ENCODE measurements around the gene LCN10. TPM values are rescaled to one million over a fixed set of nuclear protein-coding genes. Genes with fewer than 3 reads are reported as not detected.

Gene LCN10
- total RNA-seq, 1 donor from 2014 or later: not detected

DNA sequence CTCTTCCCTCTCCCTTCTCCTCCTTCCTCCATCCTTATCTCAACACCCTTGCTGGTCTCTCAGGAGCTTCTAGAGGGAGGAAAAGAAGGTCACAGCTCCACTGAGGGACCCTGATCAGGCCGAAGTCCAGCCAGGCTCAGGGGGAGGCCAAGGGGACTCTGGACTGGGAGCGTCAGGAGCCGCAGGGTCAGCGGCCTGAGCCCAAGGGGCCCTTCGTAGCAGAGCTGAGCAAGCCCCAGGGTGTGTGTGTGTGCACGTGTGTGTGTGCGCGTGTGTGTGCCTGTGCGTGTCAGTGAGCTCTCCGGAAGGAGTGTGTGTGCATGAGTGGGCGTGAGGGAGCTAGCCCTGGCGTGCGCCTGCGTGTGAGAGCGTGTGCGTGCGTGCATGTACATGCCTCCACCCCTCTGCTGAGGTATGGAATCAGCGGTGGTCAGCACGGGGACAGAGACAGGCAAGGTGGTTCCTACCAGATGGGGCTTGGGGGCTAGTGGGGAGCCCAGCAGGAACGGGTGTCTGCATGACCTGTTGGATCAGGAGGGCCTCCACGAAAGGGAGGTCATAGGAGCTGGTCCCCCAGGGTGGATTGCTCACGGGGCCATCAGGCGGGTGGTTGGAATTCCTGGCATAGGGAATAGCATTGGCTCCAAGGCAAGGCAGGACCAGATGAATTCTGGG, 45.5 kb downstream of the LCN10 start:
- Mint-ChIP-seq H3K4me3 (ENCODE audit: unreplicated experiment) (no peak overlapping the region), H3K4me1 (ENCODE audit: unreplicated experiment) (peaks cover 11% of the 10 kb centered on the region), H3K27ac (ENCODE audit: unreplicated experiment) (no peak overlapping the region)

DNA sequence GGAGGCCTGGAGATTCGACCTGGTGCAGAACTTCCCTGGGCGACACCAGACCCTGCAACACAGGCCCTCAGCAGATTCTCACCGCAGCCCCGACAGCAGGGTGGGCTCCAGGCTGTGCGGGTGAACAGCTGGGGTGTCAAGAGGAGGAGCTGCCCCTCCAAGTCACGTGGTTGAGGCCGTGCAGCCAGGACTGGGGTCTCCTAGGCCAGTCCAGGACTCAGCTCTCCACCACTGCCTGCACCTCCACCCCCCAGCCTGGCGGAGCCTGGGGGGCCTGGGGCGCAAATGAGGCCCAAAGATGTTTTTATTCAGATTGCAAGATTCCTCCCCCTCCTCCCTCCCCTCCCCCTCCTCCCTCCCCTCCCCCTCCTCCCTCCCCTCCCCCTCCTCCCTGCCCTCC, 46.2 kb downstream of the LCN10 start:
- Mint-ChIP-seq H3K4me3 (ENCODE audit: unreplicated experiment) (no peak overlapping the region), H3K9me3 (ENCODE audit: unreplicated experiment) (no peaks in the 10 kb centered on the region), H3K4me1 (ENCODE audit: unreplicated experiment) (peaks cover 11% of the 10 kb centered on the region), H3K27me3 (ENCODE audit: unreplicated experiment) (peaks cover 13% of the 10 kb centered on the region), H3K27ac (ENCODE audit: unreplicated experiment) (no peak overlapping the region), H3K36me3 (ENCODE audit: unreplicated experiment) (no peaks in the 10 kb centered on the region)
- DNase-seq (ENCODE audit: extremely low spot score, unreplicated experiment): no peak
- TF ChIP-seq, protein P1, sequence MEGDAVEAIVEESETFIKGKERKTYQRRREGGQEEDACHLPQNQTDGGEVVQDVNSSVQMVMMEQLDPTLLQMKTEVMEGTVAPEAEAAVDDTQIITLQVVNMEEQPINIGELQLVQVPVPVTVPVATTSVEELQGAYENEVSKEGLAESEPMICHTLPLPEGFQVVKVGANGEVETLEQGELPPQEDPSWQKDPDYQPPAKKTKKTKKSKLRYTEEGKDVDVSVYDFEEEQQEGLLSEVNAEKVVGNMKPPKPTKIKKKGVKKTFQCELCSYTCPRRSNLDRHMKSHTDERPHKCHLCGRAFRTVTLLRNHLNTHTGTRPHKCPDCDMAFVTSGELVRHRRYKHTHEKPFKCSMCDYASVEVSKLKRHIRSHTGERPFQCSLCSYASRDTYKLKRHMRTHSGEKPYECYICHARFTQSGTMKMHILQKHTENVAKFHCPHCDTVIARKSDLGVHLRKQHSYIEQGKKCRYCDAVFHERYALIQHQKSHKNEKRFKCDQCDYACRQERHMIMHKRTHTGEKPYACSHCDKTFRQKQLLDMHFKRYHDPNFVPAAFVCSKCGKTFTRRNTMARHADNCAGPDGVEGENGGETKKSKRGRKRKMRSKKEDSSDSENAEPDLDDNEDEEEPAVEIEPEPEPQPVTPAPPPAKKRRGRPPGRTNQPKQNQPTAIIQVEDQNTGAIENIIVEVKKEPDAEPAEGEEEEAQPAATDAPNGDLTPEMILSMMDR (IDR thresholded peaks at IDR 0.05): no peak

More for the DNA sequence above, 45.5 kb downstream of the LCN10 start:
- Mint-ChIP-seq H3K27me3 (ENCODE audit: unreplicated experiment) (peaks cover 13% of the 10 kb centered on the region), H3K9me3 (ENCODE audit: unreplicated experiment) (no peaks in the 10 kb centered on the region), H3K36me3 (ENCODE audit: unreplicated experiment) (no peaks in the 10 kb centered on the region)
- TF ChIP-seq, protein P1 (IDR thresholded peaks at IDR 0.05): no peak
- DNase-seq (ENCODE audit: extremely low spot score, unreplicated experiment): no peak

DNA sequence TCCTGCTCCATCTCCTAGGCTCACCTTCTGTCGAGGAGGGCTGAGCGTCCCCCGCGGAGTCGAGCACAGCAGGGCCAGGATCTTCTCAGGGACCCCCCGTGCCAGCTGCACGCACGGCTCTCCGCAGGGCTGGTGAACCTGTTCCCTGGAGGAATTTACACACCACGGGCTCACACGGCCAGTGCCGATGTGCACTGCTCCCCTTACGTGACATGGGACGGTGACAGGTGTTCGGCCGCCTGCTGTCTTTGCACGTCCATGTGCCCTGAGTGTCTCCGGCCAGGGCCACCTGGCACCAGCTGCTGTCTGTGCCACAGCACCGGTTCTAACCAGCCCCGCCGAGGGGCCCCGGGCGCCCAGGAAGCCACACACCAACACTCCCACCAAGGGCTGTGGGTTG, 46.8 kb downstream of the LCN10 start:
- Mint-ChIP-seq H3K36me3 (ENCODE audit: unreplicated experiment) (no peaks in the 10 kb centered on the region), H3K9me3 (ENCODE audit: unreplicated experiment) (no peaks in the 10 kb centered on the region), H3K27me3 (ENCODE audit: unreplicated experiment) (peaks cover 13% of the 10 kb centered on the region), H3K4me1 (ENCODE audit: unreplicated experiment) (peaks cover 11% of the 10 kb centered on the region), H3K4me3 (ENCODE audit: unreplicated experiment) (no peak overlapping the region), H3K27ac (ENCODE audit: unreplicated experiment) (no peak overlapping the region)
- DNase-seq (ENCODE audit: extremely low spot score, unreplicated experiment): no peak
- TF ChIP-seq, protein P1 (IDR thresholded peaks at IDR 0.05): no peak

DNA sequence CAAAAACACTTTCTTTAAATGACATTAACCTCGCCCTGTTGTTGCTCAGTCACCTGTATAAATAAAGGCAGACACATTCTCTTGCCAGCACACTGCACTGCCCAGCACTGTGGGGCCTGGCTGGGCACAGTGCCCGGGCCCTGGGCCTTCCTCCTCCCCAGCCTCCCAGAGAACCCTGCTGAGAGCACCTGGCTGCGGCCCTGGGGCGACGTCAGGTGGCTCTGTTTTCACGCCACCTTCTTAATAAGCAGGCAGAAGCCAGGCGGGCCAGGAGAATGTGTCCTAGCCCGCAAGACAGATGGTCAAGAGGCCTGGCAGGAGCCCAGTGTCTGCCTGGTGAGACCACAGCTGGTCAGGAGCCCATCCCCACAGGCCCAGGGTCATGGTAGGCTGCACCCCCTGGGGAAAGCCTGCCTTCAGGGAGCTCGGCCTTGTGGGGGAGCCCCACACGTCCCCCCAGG, 47.3 kb downstream of the LCN10 start:
- H3K4me3 Mint-ChIP-seq (ENCODE audit: unreplicated experiment): no peak overlapping the region
- TF ChIP-seq, protein P1 (IDR thresholded peaks at IDR 0.05): no peak
- peaks cover 13% of the 10 kb centered on the region for H3K27me3 Mint-ChIP-seq (ENCODE audit: unreplicated experiment)
- DNase-seq (ENCODE audit: extremely low spot score, unreplicated experiment): no peak
- H3K27ac Mint-ChIP-seq (ENCODE audit: unreplicated experiment): no peak overlapping the region
- H3K9me3 Mint-ChIP-seq (ENCODE audit: unreplicated experiment): no peaks in the 10 kb centered on the region
- H3K36me3 Mint-ChIP-seq (ENCODE audit: unreplicated experiment): no peaks in the 10 kb centered on the region
- H3K4me1 Mint-ChIP-seq (ENCODE audit: unreplicated experiment): peaks cover 11% of the 10 kb centered on the region

DNA sequence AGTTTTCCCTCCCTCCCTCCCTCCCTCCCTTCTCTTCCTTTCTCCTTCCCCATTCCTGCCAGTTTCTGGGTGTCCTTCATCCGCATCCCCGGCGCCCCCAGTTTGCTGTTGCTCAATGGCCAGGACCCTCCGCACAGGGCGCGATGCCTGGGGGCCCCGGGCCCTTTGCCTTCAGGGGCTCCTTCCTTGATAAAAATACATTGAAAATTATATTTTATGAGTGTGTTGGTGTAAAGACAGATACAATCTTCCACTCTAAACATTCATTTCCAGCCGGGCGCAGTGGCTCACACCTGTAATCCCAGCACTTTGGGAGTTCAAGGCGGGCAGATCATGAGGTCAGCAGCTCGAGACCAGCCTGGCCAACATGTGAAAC, 47.9 kb downstream of the LCN10 start:
- H3K9me3 Mint-ChIP-seq (ENCODE audit: unreplicated experiment): no peaks in the 10 kb centered on the region
- peaks cover 10% of the 10 kb centered on the region for H3K27me3 Mint-ChIP-seq (ENCODE audit: unreplicated experiment)
- H3K27ac Mint-ChIP-seq (ENCODE audit: unreplicated experiment): no peak overlapping the region
- TF ChIP-seq, protein P1 (IDR thresholded peaks at IDR 0.05): no peak
- H3K4me3 Mint-ChIP-seq (ENCODE audit: unreplicated experiment): no peak overlapping the region
- peaks cover 11% of the 10 kb centered on the region for H3K4me1 Mint-ChIP-seq (ENCODE audit: unreplicated experiment)
- H3K36me3 Mint-ChIP-seq (ENCODE audit: unreplicated experiment): no peaks in the 10 kb centered on the region
- DNase-seq (ENCODE audit: extremely low spot score, unreplicated experiment): no peak

Measured in osteocyte (in vitro differentiated cells).